ENCODE results near the gene MAS1L.

Gene MAS1L

DNA sequence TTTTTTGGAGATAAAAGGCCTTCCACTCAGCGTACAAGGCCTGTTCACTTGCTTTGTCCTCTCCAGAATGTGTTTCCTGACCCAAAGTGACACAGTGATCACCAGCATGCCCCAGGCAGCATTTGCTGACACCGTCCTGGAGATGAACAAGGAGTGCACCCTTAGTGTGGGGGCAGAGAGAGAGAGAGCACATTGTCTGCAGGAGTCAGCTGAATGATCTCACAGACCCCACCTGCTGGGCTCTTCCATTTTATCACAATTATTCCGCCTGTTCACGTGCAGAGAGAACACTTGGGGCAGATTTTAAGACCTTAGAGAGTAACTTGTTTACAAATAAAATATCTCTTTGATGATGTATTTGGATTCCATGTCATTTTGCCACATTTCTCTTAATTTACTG lies 22.4 kb upstream of the MAS1L start:
- DNase-seq (ENCODE audit: low spot score) = no peak

DNA sequence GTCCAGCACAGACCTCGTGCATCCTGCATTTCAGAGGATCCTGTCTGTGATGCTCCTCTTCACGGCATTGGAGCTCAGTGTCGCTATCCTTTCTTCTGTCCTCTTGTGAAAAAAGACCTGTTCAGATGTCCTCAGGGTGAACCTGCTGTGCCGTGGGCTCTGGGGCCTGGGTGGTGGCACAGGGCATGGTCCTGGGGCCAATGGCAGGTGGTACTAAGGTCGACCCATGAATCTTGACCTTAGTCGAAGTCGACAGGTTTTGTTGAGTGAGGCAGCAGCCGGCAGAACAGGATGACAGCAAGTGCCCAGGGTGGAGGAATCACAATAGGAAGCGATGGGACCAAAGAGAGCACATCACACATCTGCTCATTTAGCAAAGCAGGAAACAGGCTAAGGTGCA lies 22.0 kb upstream of the MAS1L start:
- no peak for DNase-seq (ENCODE audit: low spot score)

DNA sequence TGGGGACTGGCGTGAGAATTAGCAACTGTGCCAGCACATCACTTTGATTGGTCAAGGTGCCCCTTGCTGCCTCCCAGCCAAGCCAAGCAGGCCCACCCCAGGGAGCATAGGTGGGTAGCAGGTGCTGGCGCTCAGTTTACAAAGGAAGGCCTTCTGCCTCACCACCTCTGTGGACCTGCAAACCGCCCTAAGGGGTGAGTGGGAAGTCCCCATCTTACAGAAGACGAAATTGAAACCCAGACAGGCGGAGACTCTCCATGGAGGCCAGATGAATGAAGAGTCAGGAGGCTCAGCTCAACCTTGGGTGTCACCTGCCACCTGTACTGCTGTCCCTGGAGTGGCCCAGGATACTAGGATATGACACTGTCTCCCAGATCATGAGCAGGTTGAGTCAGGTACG lies 21.5 kb upstream of the MAS1L start:
- DNase-seq (ENCODE audit: low spot score) = no peak

DNA sequence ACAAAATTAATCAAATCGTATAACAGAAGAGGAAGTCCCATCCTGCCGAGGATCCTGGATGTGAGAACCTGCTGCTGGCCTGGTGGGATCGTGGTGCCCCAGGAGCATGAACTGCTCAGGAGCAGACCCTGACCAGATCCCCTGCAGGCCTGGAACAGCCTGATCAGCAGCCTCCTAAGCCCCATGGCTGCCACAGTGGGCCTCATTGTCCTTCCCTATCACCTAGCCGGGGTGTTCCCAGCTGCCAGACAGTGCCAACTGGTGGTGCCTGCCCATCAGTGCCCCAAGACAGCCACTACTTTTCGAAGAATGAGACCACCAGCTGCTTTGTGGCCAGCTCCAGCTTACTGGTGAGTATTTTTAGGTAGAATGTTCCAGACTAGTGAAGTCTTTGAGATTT lies 19.6 kb upstream of the MAS1L start:
- no peak for DNase-seq (ENCODE audit: low spot score)

DNA sequence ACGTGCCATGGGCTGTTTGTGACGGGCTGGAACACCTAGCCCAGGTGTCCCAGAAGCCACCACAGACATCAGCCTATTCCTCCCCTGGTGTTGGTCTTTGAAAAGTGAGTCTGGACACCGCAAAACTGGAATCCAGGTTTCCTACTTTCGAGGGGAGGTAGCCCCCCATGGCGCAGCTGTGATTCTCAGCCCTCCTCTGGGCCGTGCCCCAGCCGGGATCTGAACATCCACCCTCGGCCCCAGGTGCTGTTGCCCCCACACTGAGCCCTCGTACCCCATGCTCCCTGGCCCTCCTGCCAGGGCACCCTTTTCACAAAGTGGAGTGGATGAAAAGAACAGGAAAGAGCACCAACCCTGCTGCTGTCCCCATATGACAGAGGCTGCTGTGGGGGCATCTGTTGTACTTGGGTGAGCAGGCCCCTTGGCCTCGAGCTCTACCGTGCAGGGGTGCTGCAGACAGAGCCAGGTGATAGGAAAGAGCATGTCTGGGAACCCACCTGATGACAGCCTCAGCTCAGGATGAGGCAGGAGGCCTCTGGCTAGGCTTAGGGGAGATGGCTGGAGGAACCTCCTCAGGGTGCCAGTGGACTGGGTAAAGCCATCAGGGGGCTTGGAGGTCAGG lies 18.8 kb upstream of the MAS1L start:
- no peak for DNase-seq (ENCODE audit: low spot score)

DNA sequence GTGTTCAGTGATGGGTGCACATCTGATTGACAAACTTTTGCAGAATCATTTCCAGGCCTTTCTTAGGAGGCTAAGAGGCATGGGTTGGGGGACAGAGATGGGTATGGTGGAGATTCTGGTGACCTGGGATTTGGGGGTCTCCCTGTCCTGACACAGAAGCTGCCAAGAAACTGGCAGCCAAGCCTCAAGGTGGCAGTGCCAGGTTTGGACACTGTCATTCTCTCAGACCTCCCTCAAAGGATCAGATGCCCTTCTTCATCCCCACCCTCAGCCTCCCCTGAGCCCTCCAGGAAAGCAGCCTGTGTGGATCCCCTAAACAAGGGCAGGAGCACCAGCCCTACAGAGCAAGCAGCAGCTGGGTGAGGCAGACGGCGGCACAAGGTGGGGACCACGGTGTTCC lies 18.1 kb upstream of the MAS1L start:
- no peak for DNase-seq (ENCODE audit: low spot score)

DNA sequence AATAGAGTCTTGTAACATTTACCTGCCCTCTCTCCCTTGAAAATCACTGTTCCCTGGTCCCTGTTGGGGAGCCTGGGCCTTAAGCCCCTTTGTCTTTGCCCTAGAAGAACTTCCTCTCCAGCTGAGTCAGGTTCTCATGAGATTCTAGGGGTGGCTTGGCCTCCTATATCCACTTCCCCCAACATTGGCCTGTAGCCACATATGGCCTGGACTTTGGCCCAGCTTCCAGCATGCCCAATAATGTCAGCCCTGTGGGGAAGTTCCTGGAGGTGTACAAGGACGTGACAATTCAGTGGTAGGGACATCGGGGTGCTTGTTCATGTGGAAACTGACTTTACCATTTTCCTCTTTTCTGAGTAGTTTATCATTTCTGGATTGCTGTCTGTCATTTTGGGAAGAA lies 17.2 kb upstream of the MAS1L start:
- DNase-seq (ENCODE audit: low spot score) = no peak

DNA sequence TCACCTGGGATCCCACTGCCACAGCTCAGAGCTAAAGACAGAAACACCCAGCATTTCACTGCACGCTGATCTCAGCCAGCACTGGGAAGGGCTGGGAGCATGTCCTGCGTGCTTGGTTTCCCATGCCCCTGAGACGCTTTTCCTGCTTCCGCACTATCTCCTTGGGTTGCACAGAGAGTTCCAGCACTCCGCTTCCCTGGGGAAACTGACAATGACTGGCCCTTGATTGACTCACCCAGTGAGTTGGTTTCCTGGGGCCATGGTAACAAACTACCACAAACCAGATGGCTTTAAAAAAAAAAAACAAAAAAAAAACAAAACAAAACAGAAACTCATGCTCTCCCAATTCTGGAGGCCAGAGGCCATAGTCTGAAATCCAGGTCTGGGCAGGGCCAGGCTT lies 14.8 kb upstream of the MAS1L start:
- no peak for DNase-seq (ENCODE audit: low spot score)

DNA sequence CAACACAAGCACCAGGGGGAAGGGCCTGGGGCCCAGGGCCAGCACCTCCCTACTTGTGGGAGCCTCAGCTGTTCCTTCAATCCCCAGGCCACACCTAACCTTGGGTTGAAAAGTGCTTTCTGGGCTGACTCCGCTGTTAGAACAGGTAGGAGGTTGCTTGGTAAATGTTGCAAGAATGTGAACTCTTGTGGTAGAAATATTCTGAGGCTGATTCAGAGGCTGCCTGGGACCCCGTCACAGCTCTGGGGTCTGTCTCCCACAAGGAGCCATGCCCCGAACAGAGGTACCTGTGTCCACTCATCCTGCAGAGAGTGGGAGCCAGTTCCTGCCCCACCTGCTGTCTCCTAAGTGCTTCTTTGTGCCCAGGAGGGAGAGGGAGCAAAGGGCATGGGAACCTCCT lies 14.4 kb upstream of the MAS1L start:
- no peak for DNase-seq (ENCODE audit: low spot score)

DNA sequence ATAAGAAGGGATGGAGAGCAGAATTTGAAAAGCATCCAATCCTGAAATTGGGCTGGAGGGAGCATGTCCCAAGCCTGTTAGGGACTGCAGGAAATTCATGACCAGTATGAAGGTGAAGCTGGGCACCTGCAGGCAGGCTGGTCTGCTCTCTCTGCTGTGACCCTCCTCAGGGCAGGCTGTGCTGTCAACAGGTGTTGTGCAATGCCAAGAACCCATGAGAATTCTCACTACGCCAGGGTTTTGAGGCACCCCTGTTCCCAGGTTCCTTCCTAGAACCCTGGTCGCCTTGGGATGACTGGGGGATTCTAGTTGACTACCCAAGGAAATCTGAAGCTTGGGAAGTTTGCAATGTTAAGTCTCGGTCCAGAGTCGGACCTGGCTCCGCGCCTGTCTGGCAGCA lies 13.3 kb upstream of the MAS1L start:
- DNase-seq (ENCODE audit: low spot score) = no peak

DNA sequence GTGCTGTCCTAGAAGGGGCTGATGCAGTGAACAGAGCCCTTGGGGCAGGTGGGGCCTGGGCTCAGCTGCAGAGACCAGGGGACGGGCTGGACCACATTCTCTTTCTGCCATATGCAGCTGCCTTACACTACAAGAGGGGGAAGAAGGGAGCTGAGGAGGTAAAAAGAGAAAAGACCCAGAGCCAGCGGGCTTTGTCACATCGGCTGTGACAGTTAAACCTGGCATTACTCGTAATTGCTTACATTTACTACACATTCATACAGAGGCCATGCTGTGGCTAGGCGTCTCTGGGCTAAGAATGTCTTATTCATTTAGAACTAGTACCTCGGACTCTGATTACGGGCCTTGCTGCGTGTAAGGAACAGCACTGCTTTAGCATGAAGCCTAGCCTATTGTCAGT lies 12.8 kb upstream of the MAS1L start:
- no peak for DNase-seq (ENCODE audit: low spot score)

DNA sequence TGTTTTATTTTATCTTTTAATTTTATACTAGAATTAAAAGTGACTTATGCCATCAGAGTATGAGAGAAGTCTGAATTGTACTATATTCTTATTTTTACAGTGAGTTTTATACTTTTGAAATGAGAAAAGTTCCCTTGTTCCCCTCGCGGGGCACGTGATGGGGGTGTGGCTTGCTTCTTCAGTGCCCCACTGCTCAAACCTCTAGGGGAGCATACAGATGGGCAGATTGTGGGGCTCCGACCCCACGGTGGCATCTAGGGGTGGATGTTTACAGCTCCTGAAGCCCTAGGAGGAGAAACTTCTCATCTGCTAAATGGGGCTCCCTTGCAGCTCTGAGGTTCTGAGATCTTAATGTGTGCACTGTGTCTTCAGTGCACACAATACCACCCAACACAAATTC lies 11.9 kb upstream of the MAS1L start:
- DNase-seq (ENCODE audit: low spot score) = no peak

DNA sequence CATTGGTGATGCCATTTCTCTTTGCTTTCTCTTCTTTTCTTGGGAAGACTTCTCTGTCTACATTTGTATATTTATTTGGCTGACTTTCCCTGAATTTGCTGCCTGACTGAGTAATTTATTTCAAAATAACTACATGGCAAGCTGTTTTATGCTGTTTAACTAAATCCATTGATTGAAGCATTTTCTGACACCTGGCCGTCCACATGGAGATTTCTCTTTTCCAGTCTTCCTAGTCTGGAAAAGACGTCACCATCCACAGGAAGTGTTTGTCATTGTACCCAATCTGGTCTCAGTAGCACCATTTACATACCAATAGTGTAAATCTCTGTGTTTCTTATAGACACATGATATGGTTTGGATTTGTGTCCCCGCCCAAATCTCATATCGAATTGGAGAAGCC lies 9.2 kb upstream of the MAS1L start:
- DNase-seq (ENCODE audit: low spot score) = no peak

DNA sequence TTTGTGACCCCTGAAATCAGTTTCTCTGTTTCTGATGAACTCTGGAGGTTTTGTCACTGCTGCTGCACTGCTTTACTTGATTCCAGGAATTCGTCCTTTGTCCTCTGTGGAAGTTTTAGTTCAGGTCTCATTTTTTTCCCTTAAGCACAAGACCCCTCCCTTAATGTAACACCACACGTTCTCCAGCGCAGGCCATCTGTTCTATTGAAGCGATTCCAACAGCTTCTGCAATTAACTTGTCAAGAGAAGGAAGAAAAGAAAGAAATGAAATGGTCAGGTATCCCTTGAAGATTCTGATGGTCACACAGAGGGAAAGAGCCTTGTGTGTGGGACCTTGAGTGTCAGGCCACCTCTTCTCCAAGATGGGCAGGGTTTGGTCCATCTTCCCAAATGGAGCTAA lies 7.8 kb upstream of the MAS1L start:
- DNase-seq (ENCODE audit: low spot score) = no peak

DNA sequence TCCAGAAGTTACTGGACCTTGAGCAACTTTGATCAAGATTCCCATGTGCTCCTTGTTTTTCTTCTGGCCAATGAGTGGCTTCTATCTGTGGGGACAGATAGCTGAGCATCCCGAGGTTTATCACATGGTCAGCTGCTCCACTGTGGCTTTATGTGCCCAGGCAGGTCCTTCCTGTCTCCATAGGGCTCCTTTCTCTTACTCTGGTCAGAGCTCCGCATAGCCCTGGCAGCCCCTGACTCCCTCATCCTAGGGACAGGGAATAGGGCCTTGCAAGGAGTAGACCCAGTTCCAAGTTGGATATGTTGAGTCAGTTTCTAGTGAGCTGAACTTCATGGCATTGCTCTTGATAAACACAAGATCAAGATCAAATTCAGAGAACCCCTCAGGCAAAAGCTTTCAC lies 6.4 kb upstream of the MAS1L start:
- DNase-seq (ENCODE audit: low spot score) = no peak

DNA sequence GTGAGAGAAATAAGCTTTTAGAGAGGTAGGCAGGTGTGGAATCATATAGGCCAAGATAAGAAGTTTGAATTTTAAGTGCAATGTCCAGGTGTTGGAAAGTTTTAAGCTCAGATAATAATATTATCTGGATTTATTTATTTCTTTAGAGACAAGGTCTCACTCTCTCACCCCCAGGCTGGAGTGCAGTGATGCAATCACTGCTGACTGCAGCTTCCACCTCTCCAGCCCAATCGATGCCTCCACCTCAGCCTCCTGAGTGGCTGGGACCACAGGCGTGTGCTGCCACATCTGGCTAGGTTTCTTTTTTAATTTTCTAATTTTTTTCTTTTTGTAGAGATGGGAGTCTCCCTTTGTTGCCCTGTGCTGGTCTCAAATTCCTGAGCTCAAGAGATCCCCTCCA lies 5.5 kb upstream of the MAS1L start:
- DNase-seq (ENCODE audit: low spot score) = no peak

DNA sequence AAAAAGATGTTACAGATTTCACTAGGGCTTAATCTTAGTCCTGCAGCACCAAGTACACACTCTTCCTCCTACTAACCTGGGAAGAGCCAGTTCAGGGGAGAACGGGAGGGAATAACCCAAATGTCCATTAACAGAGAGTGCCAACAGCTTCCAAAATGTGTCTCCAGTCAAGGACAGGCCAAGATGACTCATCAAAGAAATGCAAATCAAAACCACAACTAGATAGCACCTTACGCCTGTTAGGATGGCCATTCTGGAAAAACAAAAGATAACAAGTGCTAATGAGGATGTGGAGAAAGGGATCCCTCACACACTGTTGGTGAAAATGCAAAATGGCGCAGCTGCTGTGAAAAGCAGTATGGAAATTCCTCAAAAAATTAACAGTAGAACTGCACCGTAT lies 3.8 kb upstream of the MAS1L start:
- DNase-seq (ENCODE audit: low spot score) = no peak

DNA sequence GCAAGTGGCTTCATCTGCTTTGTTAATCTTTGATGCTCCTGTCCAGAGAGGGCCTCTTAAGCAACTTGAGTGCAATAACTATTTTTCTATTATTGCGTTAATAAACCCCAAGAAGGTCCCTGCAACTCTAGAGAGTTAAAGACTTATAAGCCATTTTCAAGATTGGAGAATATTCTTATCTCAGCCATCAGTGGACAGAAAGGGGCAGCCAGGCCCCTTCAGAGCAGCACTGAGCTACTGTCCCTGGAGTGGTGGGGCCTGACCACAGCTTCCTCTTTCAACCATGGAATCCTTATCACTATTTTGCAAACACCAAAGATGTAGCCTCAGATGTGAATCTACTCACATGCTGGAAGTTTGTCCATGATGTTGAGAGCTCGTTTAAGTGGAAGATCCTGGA lies 2.8 kb upstream of the MAS1L start:
- DNase-seq (ENCODE audit: low spot score) = no peak

DNA sequence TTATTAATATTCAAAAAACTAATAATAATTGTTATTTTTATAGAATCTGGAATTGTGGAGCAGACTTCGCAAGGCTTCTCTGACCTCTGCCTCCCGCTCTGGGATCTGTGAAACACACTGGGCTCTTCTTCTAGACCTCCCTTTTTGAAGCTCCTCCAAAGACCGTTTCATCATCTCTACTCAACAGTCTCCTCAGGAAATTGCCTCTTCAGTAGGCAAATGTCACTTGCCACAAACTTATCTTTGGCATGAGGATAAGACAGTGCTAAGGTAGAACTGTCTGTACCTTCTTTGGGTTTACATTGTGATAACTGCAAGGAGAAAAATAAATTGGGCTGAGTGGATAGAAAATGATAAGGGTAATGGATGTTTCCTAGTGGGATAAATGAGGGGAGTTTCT lies 2.3 kb upstream of the MAS1L start:
- no peak for DNase-seq (ENCODE audit: low spot score)

DNA sequence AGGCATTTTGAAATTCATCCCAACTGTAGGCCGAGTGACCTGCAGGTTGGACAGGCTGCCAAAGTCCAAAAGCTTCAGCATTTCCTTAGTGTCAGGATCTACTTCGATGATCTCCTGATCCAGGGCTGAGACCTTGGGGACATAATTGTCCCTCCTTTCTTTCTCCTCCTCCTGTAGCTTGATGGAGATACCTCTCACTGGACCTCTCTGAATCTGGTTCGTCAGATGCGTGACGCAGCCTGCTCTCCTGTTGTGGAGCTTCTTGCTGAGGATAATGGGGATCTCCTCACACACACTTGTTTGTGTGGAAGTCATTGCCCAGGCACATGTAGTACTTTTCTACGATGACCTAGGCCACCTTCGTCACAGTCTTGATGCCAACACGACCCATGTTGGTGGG lies 1.5 kb upstream of the MAS1L start:
- DNase-seq (ENCODE audit: low spot score) = no peak

DNA sequence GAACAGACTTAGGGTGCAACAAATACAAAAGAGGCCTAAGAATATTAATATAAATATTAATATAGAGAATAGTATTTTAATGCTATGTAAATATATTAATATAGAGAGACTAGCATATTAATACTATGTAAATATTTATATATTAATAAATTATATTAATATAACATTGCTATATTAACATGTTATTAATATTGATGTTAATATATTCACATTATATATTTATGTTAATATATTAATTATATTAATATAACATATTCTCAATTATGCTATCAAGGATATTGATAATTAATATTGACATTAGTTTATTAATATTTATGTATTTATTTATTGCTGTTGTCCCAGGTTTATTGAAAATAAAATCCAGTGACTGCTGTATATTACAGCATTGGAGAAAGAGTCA lies 1.1 kb upstream of the MAS1L start:
- no peak for DNase-seq (ENCODE audit: low spot score)

DNA sequence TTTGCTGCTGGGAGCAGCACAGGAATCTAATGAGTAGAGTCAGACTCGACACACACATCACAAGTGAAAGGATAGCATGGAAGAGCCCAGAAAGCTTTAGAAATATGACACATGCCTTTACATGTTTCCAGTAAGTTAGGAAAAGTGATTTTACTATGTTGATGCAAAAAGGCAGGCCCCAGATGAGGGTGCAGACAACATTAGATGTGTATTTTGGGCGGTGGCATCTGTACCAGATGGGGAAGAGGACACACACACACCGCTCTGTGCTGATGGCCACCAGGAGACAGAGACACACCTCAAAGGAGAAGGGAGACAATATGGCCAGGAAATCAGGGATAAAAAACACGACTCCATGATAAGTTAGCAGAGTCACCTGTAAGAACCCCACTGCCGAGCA lies 625 bp downstream of the MAS1L start:
- no peak for DNase-seq (ENCODE audit: low spot score)

DNA sequence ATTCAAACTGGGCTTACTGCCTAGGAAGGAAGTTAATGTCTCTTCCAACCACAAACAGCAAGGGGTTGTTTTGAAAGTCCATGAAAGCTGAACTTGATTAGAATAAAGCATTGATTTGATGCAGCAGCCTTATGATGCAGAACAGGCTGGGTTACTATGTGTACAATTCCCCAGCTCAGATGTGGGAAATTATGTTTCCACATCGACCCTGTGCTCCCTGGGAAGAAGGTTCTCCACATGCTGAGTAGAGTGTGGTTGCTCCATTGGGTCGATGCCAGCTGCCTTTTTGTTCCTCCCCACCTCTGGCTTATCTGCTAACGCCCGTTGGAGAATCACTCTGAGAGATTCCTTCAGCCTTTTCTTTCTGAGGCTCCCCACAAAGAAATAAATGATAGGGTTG lies 1.2 kb downstream of the MAS1L start:
- no peak for DNase-seq (ENCODE audit: low spot score)

DNA sequence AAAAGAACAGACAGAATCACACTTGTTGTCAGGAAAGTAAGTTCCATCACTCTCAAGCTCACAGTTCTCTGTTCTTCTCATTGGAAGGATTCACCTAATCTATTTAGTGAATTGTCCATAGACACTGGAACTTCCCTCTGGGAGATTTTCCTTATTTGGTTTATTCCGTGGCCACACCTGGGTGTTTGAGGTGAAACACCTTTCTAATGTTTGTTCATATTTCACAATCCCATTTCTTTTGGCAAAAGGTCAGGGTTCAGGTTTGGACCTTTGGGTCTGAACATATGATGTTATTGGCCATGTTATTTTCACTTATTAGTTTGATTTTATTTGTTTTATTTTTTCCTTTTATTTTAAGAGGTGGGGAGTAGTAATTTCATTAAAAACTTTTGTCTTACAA lies 4.0 kb downstream of the MAS1L start:
- DNase-seq (ENCODE audit: low spot score) = no peak

DNA sequence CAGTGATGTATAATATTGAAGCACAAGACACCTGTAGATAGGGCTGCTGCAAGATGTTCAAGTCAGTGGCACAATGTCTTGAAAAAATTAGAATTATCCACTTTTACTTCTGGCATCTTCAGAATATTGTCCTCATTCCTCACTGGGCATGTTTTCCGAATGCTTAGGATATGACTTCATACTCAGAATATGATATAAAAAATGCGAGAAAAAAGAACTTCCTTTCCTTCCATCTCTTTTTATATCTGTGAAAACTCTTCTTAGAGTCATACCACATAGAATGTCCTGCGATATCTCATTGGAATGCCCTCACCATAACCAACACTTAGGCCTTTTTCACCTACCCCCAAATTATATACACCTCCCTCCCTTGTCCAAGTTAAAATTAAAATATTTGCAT lies 4.6 kb downstream of the MAS1L start:
- DNase-seq (ENCODE audit: low spot score) = no peak
